Mononuclear cell (primary cell): Measurements from ENCODE around the gene HDAC1. TPM values are rescaled to one million over a fixed set of nuclear protein-coding genes. Genes with fewer than 3 reads are reported as not detected.
"Not testable (repeated sequence)": the region's sequence is repeated elsewhere in the genome, so short reads cannot be mapped to it uniquely, and the experiment has no call there.

Source experiments
- H3K27me3 ChIP-seq: 2 replicates; pipeline ENCODE4 v1.6.0; 2011; ENCODE audit warnings: low read length, control low read depth; ENCODE audit not compliant: insufficient read depth
- H3K4me1 ChIP-seq: 2 replicates; pipeline ENCODE4 v1.5.1; 2011; ENCODE audit warnings: mild to moderate bottlenecking, low read length, control low read depth; ENCODE audit not compliant: insufficient read depth
- H3K4me3 ChIP-seq: 2 replicates; pipeline ENCODE4 v1.5.1; 2011; ENCODE audit warnings: mild to moderate bottlenecking, low read length, moderate library complexity
- H3K9me3 ChIP-seq: 2 replicates; pipeline ENCODE4 v1.5.1; 2011; ENCODE audit warnings: low read depth, mild to moderate bottlenecking, control low read depth, low read length
- total RNA-seq: library from RNA; depleted of rRNA; stranded (reverse); fragments of >200 nt; gene quantifications from one replicate; pipeline ENCODE4 v1.2.3, GENCODE V29; 2012

Gene HDAC1
- total RNA-seq, 1 donor, result 58.8 TPM

- H3K4me3 ChIP-seq, result no peak overlapping the region
- peaks cover 32% of the 10 kb centered on the region for H3K4me1 ChIP-seq
- H3K27me3 ChIP-seq, result no peaks in the 10 kb centered on the region
- H3K9me3 ChIP-seq, result no peaks in the 10 kb centered on the region
Measured at GRCh38 chr1:32345289-32345827, 53.5 kb downstream of the HDAC1 start.

GRCh38 chr1:32346532-32347157 lies 54.8 kb downstream of the HDAC1 start:
- Histone ChIP-seq H3K27me3 (no peaks in the 10 kb centered on the region), H3K4me1 (peaks cover 39% of the 10 kb centered on the region), H3K4me3 (no peak overlapping the region)

GRCh38 chr1:32349211-32349708 lies 57.4 kb downstream of the HDAC1 start:
- H3K4me3 ChIP-seq, result no peak overlapping the region
- peaks cover 61% of the 10 kb centered on the region for H3K4me1 ChIP-seq
- H3K9me3 ChIP-seq, result no peaks in the 10 kb centered on the region
- no peaks in the 10 kb centered on the region for H3K27me3 ChIP-seq

More at GRCh38 chr1:32346532-32347157, 54.8 kb downstream of the HDAC1 start:
- no peaks in the 10 kb centered on the region for H3K9me3 ChIP-seq

- Histone ChIP-seq H3K4me3 (peak overlapping the region; percentile 48), H3K27me3 (no peaks in the 10 kb centered on the region), H3K4me1 (peaks cover 52% of the 10 kb centered on the region), H3K9me3 (no peaks in the 10 kb centered on the region)
Measured at GRCh38 chr1:32350785-32351398, 59.0 kb downstream of the HDAC1 start.

- Histone ChIP-seq H3K9me3 (no peaks in the 10 kb centered on the region), H3K4me1 (peaks cover 52% of the 10 kb centered on the region), H3K27me3 (no peaks in the 10 kb centered on the region), H3K4me3 (peak overlapping the region; percentile 48)
Measured at GRCh38 chr1:32351399-32352238, 59.7 kb downstream of the HDAC1 start.

GRCh38 chr1:32352239-32352745 lies 60.4 kb downstream of the HDAC1 start:
- no peaks in the 10 kb centered on the region for H3K27me3 ChIP-seq
- H3K9me3 ChIP-seq, result no peaks in the 10 kb centered on the region
- peak overlapping the region; percentile 48 for H3K4me3 ChIP-seq
- H3K4me1 ChIP-seq, result peaks cover 52% of the 10 kb centered on the region

- no peaks in the 10 kb centered on the region for H3K9me3 ChIP-seq
- no peak overlapping the region for H3K4me3 ChIP-seq
- no peaks in the 10 kb centered on the region for H3K27me3 ChIP-seq
- H3K4me1 ChIP-seq, result peaks cover 52% of the 10 kb centered on the region
Measured at GRCh38 chr1:32352831-32353383, 61.0 kb downstream of the HDAC1 start.

- Histone ChIP-seq H3K9me3 (no peaks in the 10 kb centered on the region), H3K27me3 (no peaks in the 10 kb centered on the region), H3K4me3 (no peak overlapping the region), H3K4me1 (peaks cover 49% of the 10 kb centered on the region)
Measured at GRCh38 chr1:32353431-32353830, 61.5 kb downstream of the HDAC1 start.

- H3K9me3 ChIP-seq, result no peaks in the 10 kb centered on the region
- no peak overlapping the region for H3K4me3 ChIP-seq
- H3K27me3 ChIP-seq, result no peaks in the 10 kb centered on the region
- H3K4me1 ChIP-seq, result peaks cover 43% of the 10 kb centered on the region
Measured at GRCh38 chr1:32353886-32354570, 62.1 kb downstream of the HDAC1 start.

GRCh38 chr1:32355778-32356177 lies 63.9 kb downstream of the HDAC1 start:
- not testable (repeated sequence) for H3K9me3 ChIP-seq, H3K4me3 ChIP-seq, H3K27me3 ChIP-seq
- H3K4me1 ChIP-seq, result peaks cover 39% of the 10 kb centered on the region

- H3K9me3 ChIP-seq, result no peaks in the 10 kb centered on the region
- peaks cover 37% of the 10 kb centered on the region for H3K4me1 ChIP-seq
- H3K27me3 ChIP-seq, result no peaks in the 10 kb centered on the region
- H3K4me3 ChIP-seq, result no peak overlapping the region
Measured at GRCh38 chr1:32356478-32356877, 64.6 kb downstream of the HDAC1 start.

- Histone ChIP-seq H3K4me1 (peaks cover 37% of the 10 kb centered on the region), H3K9me3 (no peaks in the 10 kb centered on the region), H3K27me3 (no peaks in the 10 kb centered on the region), H3K4me3 (no peak overlapping the region)
Measured at GRCh38 chr1:32357614-32358013, 65.7 kb downstream of the HDAC1 start.

- Histone ChIP-seq H3K27me3 (no peaks in the 10 kb centered on the region), H3K4me1 (peaks cover 31% of the 10 kb centered on the region), H3K9me3 (no peaks in the 10 kb centered on the region), H3K4me3 (no peak overlapping the region)
Measured at GRCh38 chr1:32358435-32358834, 66.6 kb downstream of the HDAC1 start.

GRCh38 chr1:32361308-32361673 lies 69.4 kb downstream of the HDAC1 start:
- H3K9me3 ChIP-seq, result no peaks in the 10 kb centered on the region
- no peaks in the 10 kb centered on the region for H3K27me3 ChIP-seq
- H3K4me3 ChIP-seq, result no peak overlapping the region
- peaks cover 27% of the 10 kb centered on the region for H3K4me1 ChIP-seq
